CD4-positive, CD25-positive, alpha-beta regulatory T cell (primary cell): Measurements from ENCODE around the gene POLR1A. TPM values are rescaled to one million over a fixed set of nuclear protein-coding genes. Genes with fewer than 3 reads are reported as not detected.

Experiments used
- ATAC-seq, 2 donors: fragments of 150-1000 bp; cut with Tn5 transposase; one replicate each; pipeline ENCODE4 v1.10.0; 2021; ENCODE audit warnings: low read depth in 2 of 2, moderate number of reproducible peaks in 2 of 2, moderate library complexity in 1 of 2
- DNase-seq, 3 donors: peaks; one replicate each; pipeline versions ENCODE4 v3.0.0 to v3.0.0-alpha.2; 2012 to 2022; ENCODE audit warnings: mixed read lengths in 1 of 3
- H3K27ac ChIP-seq: one replicate; pipeline ENCODE4 v1.7.0; 2013; ENCODE audit warnings: mild to moderate bottlenecking, low read length; ENCODE audit not compliant: insufficient read depth, poor library complexity, severe bottlenecking
- H3K27me3 ChIP-seq: one replicate; pipeline ENCODE4 v1.7.0; 2013; ENCODE audit warnings: low read length; ENCODE audit not compliant: control insufficient read depth, insufficient read depth
- H3K36me3 ChIP-seq: one replicate; pipeline ENCODE4 v1.7.0; 2013; ENCODE audit warnings: mild to moderate bottlenecking, low read length, moderate library complexity; ENCODE audit not compliant: control insufficient read depth, insufficient read depth
- H3K4me1 ChIP-seq: 2 replicates; pipeline ENCODE4 v1.7.0; 2013; ENCODE audit warnings: mild to moderate bottlenecking, low read length; ENCODE audit not compliant: insufficient read depth, control insufficient read depth, poor library complexity, severe bottlenecking
- H3K4me3 ChIP-seq: one replicate; pipeline ENCODE4 v1.7.0; 2013; ENCODE audit warnings: low read depth, mild to moderate bottlenecking, low read length, moderate library complexity
- H3K9me3 ChIP-seq, 2 experiments: 1 replicate in 1 of 2; 2 replicates in 1 of 2; pipeline ENCODE4 v1.7.0; 2013; ENCODE audit warnings: low read length in 2 of 2, mild to moderate bottlenecking in 1 of 2, moderate library complexity in 1 of 2; ENCODE audit not compliant: control insufficient read depth in 2 of 2
- H3K27ac Mint-ChIP-seq, 3 donors: one replicate each; pipeline ENCODE4 v1.8.0; 2020 to 2022; ENCODE audit warnings: mild to moderate bottlenecking in 3 of 3, mixed read lengths in 3 of 3, moderate library complexity in 2 of 3
- H3K27me3 Mint-ChIP-seq: one replicate; pipeline ENCODE4 v1.8.0; 2022; ENCODE audit warnings: mild to moderate bottlenecking, mixed read lengths
- H3K36me3 Mint-ChIP-seq: one replicate; pipeline ENCODE4 v1.8.0; 2020; ENCODE audit warnings: mixed read lengths
- H3K4me1 Mint-ChIP-seq, 4 donors: one replicate each; pipeline ENCODE4 v1.8.0; 2020 to 2022; ENCODE audit warnings: mixed read lengths in 4 of 4, mild to moderate bottlenecking in 1 of 4
- H3K4me3 Mint-ChIP-seq, 4 donors: one replicate each; pipeline ENCODE4 v1.8.0; 2020 to 2022; ENCODE audit warnings: mild to moderate bottlenecking in 4 of 4, mixed read lengths in 4 of 4, moderate library complexity in 3 of 4
- H3K9me3 Mint-ChIP-seq, 7 donors: one replicate each; pipeline ENCODE4 v1.8.0; 2020 to 2022; ENCODE audit warnings: mixed read lengths in 7 of 7, mild to moderate bottlenecking in 3 of 7, moderate library complexity in 2 of 7
- polyA plus RNA-seq, 4 donors: library from polyadenylated mRNA; unstranded; fragments of 300-500 nt; fragmentation: Illumina TruSeq; gene quantifications; one replicate each; pipeline ENCODE4 v1.2.3, GENCODE V29; 2021
- total RNA-seq: library from RNA; stranded (reverse); gene quantifications from one replicate; pipeline ENCODE4 v1.2.3, GENCODE V29; 2022

Gene POLR1A
- total and polyA plus RNA-seq, 5 donors from 2014 or later = 1.3 to 23.9 (median 2.5) TPM

DNA sequence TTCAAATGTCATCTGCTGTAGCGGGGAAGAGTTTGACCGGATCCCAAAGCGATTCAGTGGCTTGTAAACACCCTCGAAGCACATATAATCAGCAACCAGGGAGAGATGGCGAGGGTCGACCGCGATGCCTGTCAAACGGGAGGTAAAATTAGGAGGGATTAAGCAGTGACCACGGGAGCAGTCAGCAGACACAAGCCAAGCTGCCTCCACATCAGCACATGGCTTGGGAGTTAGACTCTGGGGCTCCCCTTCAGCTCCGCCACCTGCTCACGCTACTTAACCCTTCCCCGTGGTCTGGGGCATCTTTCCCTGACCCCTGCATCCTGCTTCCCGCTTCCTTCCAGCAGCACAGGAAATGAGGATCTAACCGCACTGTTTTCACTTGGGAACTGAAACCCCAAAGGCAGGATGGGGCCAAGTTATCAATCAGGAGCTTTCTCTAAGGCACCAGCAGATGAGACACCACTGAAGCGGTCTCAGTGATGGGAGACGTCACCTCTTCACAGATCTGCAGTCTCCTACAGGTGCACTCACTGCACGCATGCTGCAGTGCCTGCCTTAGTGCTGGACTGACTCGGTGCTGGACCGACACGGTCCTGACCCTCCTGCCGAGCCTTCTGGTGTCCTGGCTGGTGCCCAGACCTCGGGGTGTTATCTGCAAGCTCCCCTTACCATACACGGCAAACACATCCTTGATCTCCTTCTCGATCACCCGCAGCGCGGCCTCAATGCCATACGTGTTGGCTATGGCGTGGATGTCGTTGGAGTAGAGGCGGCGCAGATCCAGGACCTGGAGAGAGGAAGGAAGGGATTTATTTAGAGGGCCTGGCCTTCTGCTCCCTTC lies 77.5 kb downstream of the POLR1A start:
- ATAC-seq (no peak), DNase-seq (no peak)
- Histone ChIP-seq H3K27me3 (no peaks in the 10 kb centered on the region), H3K9me3 (no peaks in the 10 kb centered on the region), H3K4me1 (peaks cover under 1% of the 10 kb centered on the region), H3K4me3 (no peak overlapping the region), H3K27ac (no peak overlapping the region), H3K36me3 (peaks cover 60% of the 10 kb centered on the region)
- Mint-ChIP-seq H3K36me3 (peaks cover 53% of the 10 kb centered on the region), H3K27me3 (no peaks in the 10 kb centered on the region), H3K4me3 (no peak overlapping the region), H3K27ac (no peak overlapping the region), H3K4me1 (peaks cover 0 to 12% (median 3%) of the 10 kb centered on the region in 4 donors), H3K9me3 (no peaks in the 10 kb centered on the region)

- Histone ChIP-seq H3K9me3 (no peaks in the 10 kb centered on the region), H3K27ac (no peak overlapping the region), H3K4me1 (no peaks in the 10 kb centered on the region), H3K4me3 (no peak overlapping the region), H3K27me3 (no peaks in the 10 kb centered on the region), H3K36me3 (peaks cover 60% of the 10 kb centered on the region)
- ATAC-seq (no peak), DNase-seq (no peak)
- H3K27ac Mint-ChIP-seq = peak overlapping the region in 1 of 3 donors; percentile 47
- H3K4me1 Mint-ChIP-seq = peaks cover 0 to 10% (median 3%) of the 10 kb centered on the region in 4 donors
- no peaks in the 10 kb centered on the region for H3K9me3 Mint-ChIP-seq
- peaks cover 46% of the 10 kb centered on the region for H3K36me3 Mint-ChIP-seq
- H3K4me3 Mint-ChIP-seq = no peak overlapping the region
- H3K27me3 Mint-ChIP-seq = no peaks in the 10 kb centered on the region
These were observed 78.3 kb downstream of the POLR1A start for GRCh38 chr2:86027196-86027921.

- H3K27me3 ChIP-seq = no peaks in the 10 kb centered on the region
- DNase-seq = no peak
- H3K4me1 ChIP-seq = no peaks in the 10 kb centered on the region
- no peak overlapping the region for H3K27ac ChIP-seq
- H3K4me3 Mint-ChIP-seq = no peak overlapping the region
- peaks cover 0 to 10% (median 2%) of the 10 kb centered on the region in 4 donors for H3K4me1 Mint-ChIP-seq
- ATAC-seq = no peak
- no peaks in the 10 kb centered on the region for H3K27me3 Mint-ChIP-seq
- H3K36me3 Mint-ChIP-seq = peaks cover 41% of the 10 kb centered on the region
- H3K9me3 Mint-ChIP-seq = no peaks in the 10 kb centered on the region
- peaks cover 55% of the 10 kb centered on the region for H3K36me3 ChIP-seq
- no peak overlapping the region for H3K4me3 ChIP-seq
- no peaks in the 10 kb centered on the region for H3K9me3 ChIP-seq
- no peak overlapping the region for H3K27ac Mint-ChIP-seq
These were observed 79.0 kb downstream of the POLR1A start for GRCh38 chr2:86026744-86027065.

DNA sequence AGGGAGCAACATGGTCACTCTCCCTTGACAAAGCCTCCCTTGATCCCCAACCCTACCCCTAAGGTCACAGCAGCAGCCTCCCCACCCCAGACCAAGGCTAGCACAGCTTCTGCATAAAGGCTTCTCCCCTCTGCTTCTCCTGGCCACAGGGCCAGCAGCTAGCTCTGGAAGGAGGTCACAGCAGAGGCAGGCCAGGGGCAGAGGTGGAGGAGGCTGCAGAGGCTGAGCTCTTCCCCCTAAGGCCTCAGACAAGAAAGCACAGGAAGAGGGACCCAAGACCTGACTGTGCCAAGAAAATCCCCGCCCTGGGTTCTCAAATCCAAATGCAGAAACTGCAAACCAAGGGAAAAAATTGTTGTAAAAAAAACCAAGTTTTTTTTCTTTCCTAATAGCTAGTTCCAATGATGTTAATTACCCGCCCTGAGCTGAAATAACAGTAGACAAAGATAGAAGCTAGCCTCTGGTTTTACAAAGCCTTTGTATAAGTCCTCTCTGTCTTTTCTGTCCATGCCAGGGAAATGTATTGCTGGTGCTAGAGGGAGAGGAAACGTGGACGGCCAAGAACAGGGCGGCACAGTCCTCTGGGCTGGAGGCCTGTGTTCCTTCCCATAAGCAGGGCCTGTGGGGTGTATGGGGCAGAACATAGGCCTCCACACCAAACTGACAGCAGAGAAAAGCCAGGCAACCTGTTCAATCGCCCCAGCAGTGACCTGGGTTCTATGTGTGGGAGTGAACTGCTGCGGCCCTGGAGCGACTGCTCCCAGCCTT lies 79.5 kb downstream of the POLR1A start:
- no peak for ATAC-seq
- H3K9me3 ChIP-seq = no peaks in the 10 kb centered on the region
- no peaks in the 10 kb centered on the region for H3K4me1 ChIP-seq
- H3K4me3 ChIP-seq = no peak overlapping the region
- Mint-ChIP-seq H3K4me1 (peaks cover 0 to 10% (median 4%) of the 10 kb centered on the region in 4 donors), H3K27ac (no peak overlapping the region), H3K4me3 (no peak overlapping the region), H3K36me3 (peaks cover 37% of the 10 kb centered on the region), H3K27me3 (no peaks in the 10 kb centered on the region), H3K9me3 (no peaks in the 10 kb centered on the region)
- H3K36me3 ChIP-seq = peaks cover 50% of the 10 kb centered on the region
- DNase-seq = no peak
- H3K27ac ChIP-seq = no peak overlapping the region
- no peaks in the 10 kb centered on the region for H3K27me3 ChIP-seq

- DNase-seq = no peak
- Histone ChIP-seq H3K27ac (no peak overlapping the region), H3K4me1 (no peaks in the 10 kb centered on the region), H3K9me3 (no peaks in the 10 kb centered on the region), H3K4me3 (no peak overlapping the region), H3K36me3 (peaks cover 41% of the 10 kb centered on the region), H3K27me3 (no peaks in the 10 kb centered on the region)
- peaks cover 32% of the 10 kb centered on the region for H3K36me3 Mint-ChIP-seq
- no peaks in the 10 kb centered on the region for H3K9me3 Mint-ChIP-seq
- ATAC-seq = no peak
- no peaks in the 10 kb centered on the region for H3K27me3 Mint-ChIP-seq
- H3K4me3 Mint-ChIP-seq = no peak overlapping the region
- peak overlapping the region in 1 of 3 donors; percentile 11 for H3K27ac Mint-ChIP-seq
- H3K4me1 Mint-ChIP-seq = peaks cover 0 to 10% (median 4%) of the 10 kb centered on the region in 4 donors
These were observed 80.4 kb downstream of the POLR1A start for GRCh38 chr2:86025229-86025820.

GRCh38 chr2:86023366-86023712 lies 82.3 kb downstream of the POLR1A start:
- peaks cover 24% of the 10 kb centered on the region for H3K36me3 ChIP-seq
- no peaks in the 10 kb centered on the region for H3K27me3 ChIP-seq
- Mint-ChIP-seq H3K4me3 (no peak overlapping the region), H3K27me3 (no peaks in the 10 kb centered on the region), H3K4me1 (peaks cover 0 to 10% (median 6%) of the 10 kb centered on the region in 4 donors), H3K27ac (peak overlapping the region in 1 of 3 donors; percentile 85), H3K36me3 (peaks cover 18% of the 10 kb centered on the region), H3K9me3 (no peaks in the 10 kb centered on the region)
- no peak overlapping the region for H3K4me3 ChIP-seq
- H3K27ac ChIP-seq = no peak overlapping the region
- no peaks in the 10 kb centered on the region for H3K9me3 ChIP-seq
- no peak for ATAC-seq
- no peak for DNase-seq
- H3K4me1 ChIP-seq = no peaks in the 10 kb centered on the region

DNA sequence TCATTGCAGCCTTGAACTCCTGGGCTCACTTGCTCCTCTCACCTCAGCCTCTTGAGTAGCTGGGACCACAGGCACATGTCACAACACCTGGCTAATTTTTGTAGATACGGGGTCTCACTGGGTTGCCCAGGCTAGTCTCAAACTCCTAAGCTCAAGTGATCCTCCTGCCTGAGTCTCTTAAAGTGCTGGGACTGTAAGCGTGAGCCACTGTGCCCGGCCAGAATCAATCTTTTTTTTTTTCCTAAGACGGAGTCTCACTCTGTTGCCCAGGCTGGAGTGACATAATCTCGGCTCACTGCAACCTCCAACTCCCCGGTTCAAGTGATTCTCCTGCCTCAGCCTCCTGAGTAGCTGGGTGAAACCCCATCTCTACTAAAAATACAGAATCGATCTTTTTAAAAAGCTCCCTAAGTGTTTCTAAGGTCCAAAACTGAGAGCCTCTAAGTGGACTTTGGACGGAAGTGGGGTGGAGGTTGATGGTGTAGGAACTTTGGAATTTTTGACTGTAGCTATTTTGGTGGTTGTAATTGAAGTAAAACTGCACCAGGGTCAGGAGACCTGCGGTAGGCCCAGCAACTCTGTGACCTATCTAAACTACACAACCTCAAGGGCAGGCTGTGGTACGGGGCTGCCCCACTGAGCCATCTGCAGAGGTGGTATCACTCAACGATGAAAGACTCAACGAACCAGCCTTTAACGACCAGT lies 82.9 kb downstream of the POLR1A start:
- Mint-ChIP-seq H3K4me1 (peaks cover 0 to 10% (median 6%) of the 10 kb centered on the region in 4 donors), H3K9me3 (no peaks in the 10 kb centered on the region), H3K36me3 (peaks cover 13% of the 10 kb centered on the region), H3K4me3 (peak overlapping the region in 1 of 4 donors; percentile 44), H3K27ac (peak overlapping the region in 1 of 3 donors; percentile 85), H3K27me3 (no peaks in the 10 kb centered on the region)
- Histone ChIP-seq H3K4me1 (no peaks in the 10 kb centered on the region), H3K36me3 (peaks cover 19% of the 10 kb centered on the region), H3K9me3 (no peaks in the 10 kb centered on the region), H3K27ac (no peak overlapping the region), H3K27me3 (no peaks in the 10 kb centered on the region), H3K4me3 (no peak overlapping the region)
- ATAC-seq (no peak), DNase-seq (no peak)
